Mesothelial cell of epicardium (in vitro differentiated cells): Measurements from ENCODE around the gene CADPS. TPM values are rescaled to one million over a fixed set of nuclear protein-coding genes. Genes with fewer than 3 reads are reported as not detected.

Experiments
- DNase-seq, 2 experiments: peaks; one replicate each; pipeline ENCODE4 v3.0.0; 2021; ENCODE audit warnings: low spot score in 2 of 2; ENCODE audit not compliant: unreplicated experiment in 2 of 2
- H3K27ac Mint-ChIP-seq: 2 replicates; pipeline ENCODE4 v1.8.0; 2021; ENCODE audit warnings: mixed read lengths
- H3K27me3 Mint-ChIP-seq: 2 replicates; pipeline ENCODE4 v1.8.0; 2021; ENCODE audit warnings: low read depth, mixed read lengths
- H3K36me3 Mint-ChIP-seq: 2 replicates; pipeline ENCODE4 v1.8.0; 2021; ENCODE audit warnings: mixed read lengths
- H3K4me1 Mint-ChIP-seq: 2 replicates; pipeline ENCODE4 v1.8.0; 2021; ENCODE audit warnings: mixed read lengths
- H3K4me3 Mint-ChIP-seq: 2 replicates; pipeline ENCODE4 v1.8.0; 2021; ENCODE audit warnings: mild to moderate bottlenecking, moderate library complexity, mixed read lengths
- H3K9me3 Mint-ChIP-seq: 2 replicates; pipeline ENCODE4 v1.8.0; 2021; ENCODE audit warnings: mixed read lengths
- total RNA-seq: library from RNA; stranded (reverse); gene quantifications from 3 replicates; pipeline ENCODE4 v1.2.1, GENCODE V29; 2021
- TF ChIP-seq, protein P1 (sequence below): fragments of 200-600 bp; sonication (generic); IDR thresholded peaks from one replicate; pipeline ENCODE4 v1.5.0; 2021; ENCODE audit warnings: antibody characterized with exemption; ENCODE audit not compliant: unreplicated experiment

CADPS gene
- total RNA-seq, 1 donor from 2014 or later: 4.2 TPM

DNA sequence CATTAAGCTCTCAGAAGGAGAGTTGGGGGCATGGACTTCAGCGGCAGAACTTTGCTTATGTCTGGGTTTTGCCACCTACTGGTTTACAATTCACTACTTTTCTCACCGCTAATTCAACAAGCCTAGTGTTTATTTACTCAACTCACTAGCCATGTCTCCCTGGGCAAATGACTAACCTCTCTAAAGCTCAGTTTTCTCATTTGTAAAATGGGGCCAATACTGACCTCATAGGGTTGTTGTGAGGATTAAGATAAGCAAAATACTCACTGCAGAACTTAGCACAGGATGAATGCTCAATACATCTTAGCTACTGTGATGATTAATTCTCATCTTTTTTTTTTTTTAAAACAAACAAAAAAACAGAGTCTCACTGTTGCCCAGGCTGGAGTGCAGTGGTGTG lies 106.3 kb downstream of the CADPS start:
- no peak for DNase-seq
- peaks cover 18% of the 10 kb centered on the region for H3K27me3 Mint-ChIP-seq
- H3K27ac Mint-ChIP-seq: no peak overlapping the region
- TF ChIP-seq, protein P1, sequence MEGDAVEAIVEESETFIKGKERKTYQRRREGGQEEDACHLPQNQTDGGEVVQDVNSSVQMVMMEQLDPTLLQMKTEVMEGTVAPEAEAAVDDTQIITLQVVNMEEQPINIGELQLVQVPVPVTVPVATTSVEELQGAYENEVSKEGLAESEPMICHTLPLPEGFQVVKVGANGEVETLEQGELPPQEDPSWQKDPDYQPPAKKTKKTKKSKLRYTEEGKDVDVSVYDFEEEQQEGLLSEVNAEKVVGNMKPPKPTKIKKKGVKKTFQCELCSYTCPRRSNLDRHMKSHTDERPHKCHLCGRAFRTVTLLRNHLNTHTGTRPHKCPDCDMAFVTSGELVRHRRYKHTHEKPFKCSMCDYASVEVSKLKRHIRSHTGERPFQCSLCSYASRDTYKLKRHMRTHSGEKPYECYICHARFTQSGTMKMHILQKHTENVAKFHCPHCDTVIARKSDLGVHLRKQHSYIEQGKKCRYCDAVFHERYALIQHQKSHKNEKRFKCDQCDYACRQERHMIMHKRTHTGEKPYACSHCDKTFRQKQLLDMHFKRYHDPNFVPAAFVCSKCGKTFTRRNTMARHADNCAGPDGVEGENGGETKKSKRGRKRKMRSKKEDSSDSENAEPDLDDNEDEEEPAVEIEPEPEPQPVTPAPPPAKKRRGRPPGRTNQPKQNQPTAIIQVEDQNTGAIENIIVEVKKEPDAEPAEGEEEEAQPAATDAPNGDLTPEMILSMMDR: no peak
- H3K4me1 Mint-ChIP-seq: peaks cover 2% of the 10 kb centered on the region
- H3K4me3 Mint-ChIP-seq: no peak overlapping the region
- H3K9me3 Mint-ChIP-seq: no peaks in the 10 kb centered on the region
- no peaks in the 10 kb centered on the region for H3K36me3 Mint-ChIP-seq

DNA sequence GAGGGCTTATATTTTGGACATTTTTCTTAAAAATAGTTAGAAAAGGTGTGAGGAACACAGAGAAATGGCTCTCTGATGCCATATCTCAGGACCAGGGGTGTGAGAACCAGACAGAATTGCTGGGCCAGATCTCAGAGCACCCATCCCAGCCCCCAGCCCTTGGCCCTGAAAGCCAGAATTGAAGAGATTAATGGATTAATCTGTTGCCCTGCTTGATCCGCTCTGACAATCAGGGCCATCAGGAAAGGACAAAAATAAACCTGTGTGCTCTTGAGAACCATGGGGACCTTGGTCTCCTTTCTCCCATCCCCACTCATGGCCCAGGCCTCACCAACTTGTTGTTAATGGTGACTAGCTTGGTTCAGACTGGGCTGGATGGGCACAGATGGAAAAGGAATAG lies 113.5 kb downstream of the CADPS start:
- H3K36me3 Mint-ChIP-seq: no peaks in the 10 kb centered on the region
- TF ChIP-seq, protein P1: no peak
- H3K27me3 Mint-ChIP-seq: peaks cover 13% of the 10 kb centered on the region
- H3K9me3 Mint-ChIP-seq: no peaks in the 10 kb centered on the region
- DNase-seq: no peak
- no peak overlapping the region for H3K4me3 Mint-ChIP-seq
- peaks cover 3% of the 10 kb centered on the region for H3K4me1 Mint-ChIP-seq
- H3K27ac Mint-ChIP-seq: no peak overlapping the region

DNA sequence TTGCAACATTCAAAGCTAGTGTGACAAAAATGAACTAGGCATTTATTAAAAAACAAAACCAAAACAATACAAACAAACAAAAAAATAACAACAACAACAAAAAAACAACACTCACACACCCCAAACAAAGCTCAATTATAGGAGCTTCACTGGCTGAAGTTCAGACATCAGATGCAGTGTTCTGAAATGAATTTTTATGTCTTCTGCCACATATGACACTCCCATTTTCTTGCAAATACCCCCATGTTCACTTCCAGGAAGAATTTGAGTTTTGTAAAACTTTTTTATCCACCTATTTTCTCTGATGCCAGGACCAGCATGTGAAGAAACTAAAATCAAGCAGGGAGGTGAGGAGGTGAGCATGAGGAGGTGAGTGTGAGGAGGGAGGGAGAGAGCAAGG lies 113.9 kb downstream of the CADPS start:
- no peak overlapping the region for H3K27ac Mint-ChIP-seq
- H3K4me3 Mint-ChIP-seq: no peak overlapping the region
- no peak for DNase-seq
- H3K9me3 Mint-ChIP-seq: no peaks in the 10 kb centered on the region
- TF ChIP-seq, protein P1: no peak
- H3K36me3 Mint-ChIP-seq: no peaks in the 10 kb centered on the region
- H3K27me3 Mint-ChIP-seq: peaks cover 10% of the 10 kb centered on the region
- peaks cover 3% of the 10 kb centered on the region for H3K4me1 Mint-ChIP-seq

DNA sequence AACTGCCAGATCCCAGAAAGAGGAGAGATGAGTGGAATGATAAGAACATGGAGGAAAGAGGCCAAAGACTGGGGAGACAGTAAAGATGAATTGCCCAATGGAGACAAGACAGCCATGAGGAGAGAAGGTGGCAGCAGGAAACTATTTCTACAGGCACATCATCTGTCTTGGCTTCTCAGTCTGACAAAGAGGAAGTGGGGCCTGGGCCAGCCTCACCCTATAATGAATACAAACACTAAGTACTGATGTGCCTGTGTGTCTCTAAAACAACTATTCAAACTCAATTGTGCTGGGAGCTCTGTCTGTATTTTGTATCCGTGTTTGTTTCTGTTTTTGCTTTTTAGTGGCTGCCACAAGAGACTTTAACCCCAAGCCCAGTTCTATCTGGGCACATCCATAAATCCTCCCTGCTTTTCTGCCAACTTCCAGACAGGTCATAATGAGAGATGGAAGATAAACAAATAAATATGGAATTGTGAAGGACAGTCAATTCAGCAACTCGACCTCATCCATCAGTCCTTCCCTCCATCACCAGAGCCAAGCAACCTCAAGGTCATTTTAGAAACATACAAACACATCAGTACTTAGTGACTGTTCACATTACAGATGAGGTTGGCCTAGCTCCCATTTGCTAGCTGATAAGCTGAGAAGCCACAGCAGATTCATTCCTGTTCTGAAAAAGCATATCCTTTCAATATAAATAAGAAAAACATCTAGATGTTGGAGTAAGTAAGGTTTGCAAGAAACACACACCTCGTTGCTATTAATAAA lies 116.7 kb downstream of the CADPS start:
- H3K9me3 Mint-ChIP-seq: no peaks in the 10 kb centered on the region
- DNase-seq: no peak
- TF ChIP-seq, protein P1: no peak
- no peak overlapping the region for H3K4me3 Mint-ChIP-seq
- H3K36me3 Mint-ChIP-seq: no peaks in the 10 kb centered on the region
- no peak overlapping the region for H3K27ac Mint-ChIP-seq
- H3K4me1 Mint-ChIP-seq: peaks cover 3% of the 10 kb centered on the region
- H3K27me3 Mint-ChIP-seq: peaks cover 4% of the 10 kb centered on the region

DNA sequence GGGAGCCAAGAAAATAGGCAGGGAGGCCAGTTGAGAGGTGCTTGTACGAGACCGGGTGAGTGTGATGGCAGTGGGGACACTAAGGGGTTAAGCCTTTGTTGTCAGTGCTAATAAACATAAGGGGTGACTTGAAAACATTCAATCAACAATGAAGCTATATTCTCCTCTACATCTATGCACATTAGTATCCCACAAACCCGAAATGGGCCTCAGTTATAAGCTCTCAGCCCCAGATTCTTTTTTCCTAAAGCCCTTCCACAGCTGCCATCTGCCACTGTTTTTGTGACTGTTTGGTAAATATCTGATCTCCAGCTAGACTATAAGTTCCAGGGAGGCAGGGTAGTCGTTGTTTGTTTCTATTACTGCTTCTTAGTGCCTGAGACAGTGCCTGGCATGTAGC lies 118.2 kb downstream of the CADPS start:
- no peaks in the 10 kb centered on the region for H3K36me3 Mint-ChIP-seq
- peaks cover 3% of the 10 kb centered on the region for H3K4me1 Mint-ChIP-seq
- no peaks in the 10 kb centered on the region for H3K9me3 Mint-ChIP-seq
- no peak overlapping the region for H3K27ac Mint-ChIP-seq
- TF ChIP-seq, protein P1: no peak
- H3K4me3 Mint-ChIP-seq: no peak overlapping the region
- no peak for DNase-seq
- peaks cover 4% of the 10 kb centered on the region for H3K27me3 Mint-ChIP-seq
